Activated CD8-positive, alpha-beta memory T cell treated with anti-CD3 and anti-CD28 coated beads for 1 hour (primary cell): ENCODE measurements around the gene CYP11A1.
"Not testable (repeated sequence)": the region's sequence is repeated elsewhere in the genome, so short reads cannot be mapped to it uniquely, and the experiment has no call there.

ENCODE experiments used
- DNase-seq, 2 donors: peaks; one replicate each; pipeline ENCODE4 v3.0.0-alpha.2; 2020; ENCODE audit warnings: low read depth in 1 of 2; ENCODE audit errors: extremely low read depth in 1 of 2

Gene CYP11A1

DNA sequence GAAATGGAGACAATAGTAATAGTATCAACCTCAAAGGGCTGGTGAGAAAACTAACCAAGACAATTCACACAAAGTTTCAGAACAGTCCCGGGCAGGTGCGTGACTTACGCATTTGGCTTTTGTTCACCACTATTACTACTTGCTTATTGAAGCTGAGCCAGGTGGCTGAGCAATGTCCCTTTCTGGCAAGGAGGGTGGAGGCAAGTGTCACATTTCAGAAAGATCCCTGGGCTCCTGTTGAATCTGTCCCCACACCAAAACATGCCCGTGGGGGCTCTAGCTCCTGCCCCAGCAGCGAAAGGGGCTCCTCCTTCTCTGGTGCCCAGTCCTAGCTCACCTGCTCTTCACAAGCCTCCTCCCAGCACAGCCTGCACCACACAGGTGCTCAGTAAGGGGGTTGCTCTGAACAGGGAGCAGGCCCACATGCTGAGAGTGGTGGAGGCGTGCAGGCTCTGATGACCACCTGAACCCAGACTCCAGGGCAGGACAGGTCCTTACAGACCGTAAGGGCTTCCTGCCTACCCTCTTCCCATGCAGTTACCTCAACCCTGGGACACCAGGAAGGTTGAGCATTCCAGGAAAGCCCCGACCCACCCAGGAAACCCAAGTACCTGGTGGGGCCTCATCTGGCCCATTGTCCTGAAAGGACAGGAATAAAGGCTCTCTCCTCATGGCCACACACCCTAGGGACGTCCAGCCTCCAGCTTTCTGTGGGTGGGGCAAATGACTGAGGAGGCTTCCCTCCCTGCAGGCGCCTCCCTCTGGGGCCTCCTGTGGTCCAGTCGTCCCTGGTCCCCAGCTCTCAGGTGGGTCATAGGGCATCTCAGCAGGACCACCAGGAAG lies 33.7 kb upstream of the CYP11A1 start:
- DNase-seq = no peak

DNA sequence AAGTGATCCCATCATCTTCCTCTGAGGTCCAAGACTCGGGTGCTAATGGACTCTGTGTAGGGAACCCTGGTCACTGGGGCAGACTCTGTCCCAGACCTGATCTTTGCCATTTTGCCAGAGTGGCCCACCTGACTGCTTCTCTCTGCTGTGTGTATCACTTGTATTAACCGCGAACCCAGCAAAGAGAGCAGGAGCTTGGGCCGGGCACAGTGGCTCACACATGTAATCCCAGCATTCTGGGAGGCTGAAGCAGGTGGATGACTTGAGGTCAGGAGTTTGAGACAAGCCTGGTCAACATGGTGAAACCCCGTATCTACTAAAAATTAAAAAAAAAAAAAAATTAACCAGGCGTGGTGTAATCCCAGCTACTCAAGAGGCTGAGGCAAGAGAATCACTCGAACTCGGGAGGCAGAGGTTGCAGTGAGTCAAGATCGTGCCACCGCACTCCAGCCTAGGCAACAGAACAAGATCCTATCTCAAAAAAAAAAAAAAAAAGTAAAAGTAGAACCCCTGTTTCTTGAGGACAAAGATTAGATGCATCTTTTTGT lies 32.9 kb upstream of the CYP11A1 start:
- no peak for DNase-seq

DNA sequence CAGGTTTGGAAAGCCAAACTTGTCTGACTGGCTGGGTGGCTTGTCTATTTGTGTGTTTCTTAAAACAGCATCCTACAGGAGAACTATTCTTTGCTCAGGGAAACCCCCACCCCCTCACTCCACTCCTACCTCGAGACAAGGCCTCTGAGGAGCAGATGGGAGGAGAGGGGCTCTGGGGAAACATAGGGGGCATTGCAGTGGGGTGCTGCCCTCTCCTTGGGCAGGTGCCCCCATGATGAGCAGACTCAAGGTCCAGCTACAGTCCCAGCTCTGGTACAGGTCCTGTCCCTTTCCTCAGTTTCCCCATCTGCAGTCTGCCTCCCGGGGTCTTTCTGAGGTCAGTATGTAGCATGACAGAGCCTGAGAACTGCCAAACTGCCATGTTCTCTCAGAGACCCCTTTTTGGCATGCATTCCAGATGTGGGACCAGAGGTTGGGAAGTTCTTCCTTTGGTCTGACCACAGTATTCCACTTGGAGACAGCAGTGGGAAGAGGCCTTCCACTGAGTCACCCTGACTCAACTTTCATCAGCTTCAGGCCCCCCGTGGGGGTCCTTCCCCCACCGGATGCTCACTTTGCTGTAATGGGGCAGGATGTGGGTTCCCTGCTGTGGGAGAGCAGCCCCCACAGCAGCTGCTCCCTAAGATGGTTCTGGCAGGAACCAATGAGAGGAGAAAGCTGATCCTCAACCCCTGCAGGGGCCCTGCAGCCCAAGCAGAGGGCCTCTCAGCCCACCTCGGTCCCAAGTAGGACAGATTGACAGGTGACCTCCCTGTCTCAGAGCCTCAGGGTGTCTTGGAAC lies 32.3 kb upstream of the CYP11A1 start:
- DNase-seq = no peak

DNA sequence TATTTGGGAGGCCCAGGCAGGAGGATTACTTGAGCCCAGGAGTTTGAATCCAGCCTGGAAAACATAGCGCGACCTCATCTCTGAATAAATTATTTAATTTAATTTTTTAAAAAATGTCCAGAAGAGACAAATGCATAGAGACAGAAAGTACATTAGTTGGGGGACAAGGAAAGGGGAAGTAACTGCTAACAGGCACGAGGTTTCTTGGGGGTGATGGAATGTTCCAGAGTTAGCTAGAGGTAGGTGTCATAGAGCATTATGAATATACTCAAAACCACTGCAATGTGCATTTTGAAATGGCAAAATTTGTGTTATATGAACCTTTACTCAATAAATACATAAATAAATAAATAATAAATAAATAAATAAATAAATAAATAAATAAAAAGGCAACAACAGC lies 31.7 kb upstream of the CYP11A1 start:
- DNase-seq = no peak

DNA sequence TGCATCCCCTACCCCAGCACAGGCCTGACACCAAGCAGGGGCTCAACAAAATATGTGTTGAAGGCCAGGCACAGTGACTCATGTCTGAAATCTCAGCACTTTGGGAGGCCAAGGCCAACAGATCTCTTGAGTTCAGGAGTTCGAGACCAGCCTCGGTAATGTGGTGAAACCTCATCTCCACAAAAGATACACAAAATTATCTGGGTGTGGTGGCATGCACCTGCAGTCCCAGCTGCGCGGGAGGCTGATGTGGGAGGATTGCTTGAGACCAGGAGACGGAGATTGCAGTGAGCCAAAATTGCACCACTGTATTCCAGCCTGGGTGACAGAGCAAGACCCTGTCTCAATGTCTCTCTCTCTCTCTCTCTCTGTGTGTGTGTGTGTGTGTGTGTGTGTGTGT lies 30.7 kb upstream of the CYP11A1 start:
- DNase-seq = no peak

DNA sequence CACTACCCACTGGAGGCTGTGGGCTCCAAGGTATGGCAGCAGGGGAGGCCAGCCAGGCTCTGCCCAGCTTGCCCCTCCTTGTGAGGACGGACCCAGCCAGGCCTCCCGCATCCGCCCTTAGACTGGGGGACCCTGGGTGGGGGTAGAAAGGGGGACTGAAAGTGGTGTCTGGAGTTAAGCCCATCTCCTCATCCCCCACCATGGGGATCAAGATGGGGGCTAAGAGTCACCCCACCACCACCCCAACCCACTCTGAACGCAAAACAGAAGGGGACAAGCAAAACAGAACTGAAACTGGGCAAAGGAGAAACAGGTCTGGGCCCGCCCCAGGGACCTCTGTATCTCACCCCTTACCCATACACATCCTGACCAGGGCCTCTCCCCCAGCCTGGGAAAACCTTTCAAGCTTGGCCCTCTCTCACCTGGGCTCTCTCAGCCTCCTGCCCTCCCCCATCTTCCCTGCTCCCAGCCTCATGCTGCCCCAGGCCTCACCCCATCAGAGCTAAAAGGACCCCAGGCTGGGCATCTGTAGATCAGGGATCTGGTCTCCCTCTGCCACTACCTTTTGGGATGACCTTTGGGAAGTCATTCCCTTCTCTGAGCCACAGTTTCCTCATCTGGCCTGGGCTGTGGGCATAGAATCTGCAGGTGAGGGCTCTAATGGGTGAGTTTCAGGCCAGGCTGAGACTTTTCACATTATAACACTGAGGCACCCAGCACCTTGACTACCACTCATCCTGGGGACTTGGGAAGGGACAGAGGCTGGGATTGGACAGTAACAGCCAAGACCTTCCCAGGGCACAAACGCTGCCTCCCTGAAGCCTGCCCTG lies 30.0 kb upstream of the CYP11A1 start:
- DNase-seq = no peak

DNA sequence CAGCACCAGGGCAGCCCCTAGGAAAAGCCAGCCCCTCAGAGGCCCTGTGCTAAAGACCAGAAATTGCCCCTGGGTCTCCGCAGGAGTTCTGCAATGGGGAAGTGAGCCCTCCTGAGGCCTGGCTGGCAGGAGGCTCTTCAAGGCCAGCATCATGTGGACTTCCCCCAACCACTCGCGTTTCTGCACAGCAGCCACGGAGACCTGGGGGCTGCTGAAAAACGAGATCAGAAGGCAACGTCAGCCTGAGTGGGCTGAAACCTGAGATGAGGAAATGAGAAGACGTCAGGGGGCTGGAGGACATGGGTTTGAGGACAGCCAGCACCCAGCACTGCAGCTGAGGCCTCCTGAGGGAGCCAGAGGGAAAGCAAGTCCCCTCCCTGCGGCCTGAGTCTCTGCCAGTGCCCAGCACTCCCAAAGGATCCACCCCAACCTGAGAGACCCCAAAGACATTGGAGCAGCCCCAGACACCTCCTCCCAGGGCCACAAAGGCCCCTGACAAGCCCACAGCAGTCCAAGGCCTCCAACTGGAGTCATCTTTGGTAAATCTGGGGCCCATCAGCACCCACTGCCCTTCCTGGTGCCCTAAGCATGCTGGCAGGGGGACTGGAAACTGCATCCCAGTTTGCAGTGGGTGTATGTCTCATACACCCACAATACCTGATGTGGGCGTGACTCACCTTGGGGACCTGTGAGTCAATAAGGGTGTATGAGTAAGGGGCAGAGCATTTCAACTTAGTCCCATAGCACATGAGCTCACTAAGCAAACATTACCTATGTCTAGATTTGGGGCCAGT lies 29.2 kb upstream of the CYP11A1 start:
- no peak for DNase-seq

DNA sequence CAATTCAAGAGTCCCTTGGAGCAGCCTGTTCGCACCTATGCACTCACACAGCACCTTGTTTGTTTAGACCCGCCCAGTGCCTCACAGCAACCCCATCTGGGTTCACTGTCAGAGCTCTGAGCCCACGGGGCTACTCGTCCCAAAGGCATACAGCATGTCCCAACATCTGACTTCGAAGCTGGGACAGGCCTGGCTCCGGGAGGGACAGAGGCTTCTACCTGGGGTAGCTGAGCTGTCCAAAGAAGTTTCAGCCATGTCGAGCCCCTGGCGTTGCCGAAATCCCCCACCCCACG lies 28.6 kb upstream of the CYP11A1 start:
- no peak for DNase-seq

DNA sequence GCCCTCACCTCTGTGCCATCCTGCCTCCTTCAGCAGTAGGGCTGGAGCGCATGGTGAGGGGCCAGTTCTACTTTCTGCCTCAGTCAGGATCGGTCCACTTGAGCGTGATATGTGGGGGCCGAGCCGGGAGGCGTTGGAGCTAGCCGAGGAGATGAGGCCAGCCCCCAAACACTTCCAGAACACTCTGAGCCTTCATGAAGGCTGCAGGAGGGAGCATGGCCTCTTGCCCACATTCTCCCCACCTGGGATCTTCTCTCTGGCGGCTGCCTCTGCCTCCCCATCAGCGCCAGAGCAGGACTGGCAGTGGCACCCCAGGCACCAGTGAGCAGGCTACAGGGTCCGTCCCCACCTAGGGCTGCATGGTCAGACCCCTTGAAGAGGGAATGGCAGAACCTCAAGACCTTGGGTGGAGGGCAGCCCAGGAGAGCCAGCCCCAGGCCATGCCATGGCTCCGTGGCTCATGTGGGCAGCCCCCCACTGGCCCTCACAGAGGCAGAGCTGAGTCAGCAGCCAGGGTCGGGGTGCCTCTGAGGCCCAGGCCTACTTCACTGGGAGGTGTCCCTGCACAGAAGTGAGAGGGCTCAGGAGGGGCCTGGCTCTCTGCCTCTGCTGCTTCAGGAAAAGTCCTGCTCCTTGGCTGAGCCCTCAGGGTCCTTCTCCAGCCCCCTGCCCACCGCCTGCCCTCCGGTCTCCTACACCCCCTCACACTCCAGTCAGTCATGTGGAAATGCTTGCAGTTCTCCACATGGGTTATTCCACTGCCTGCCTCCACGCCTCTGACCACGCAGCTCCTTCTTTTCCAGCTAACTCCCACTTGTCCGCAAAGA lies 28.1 kb upstream of the CYP11A1 start:
- DNase-seq = no peak

DNA sequence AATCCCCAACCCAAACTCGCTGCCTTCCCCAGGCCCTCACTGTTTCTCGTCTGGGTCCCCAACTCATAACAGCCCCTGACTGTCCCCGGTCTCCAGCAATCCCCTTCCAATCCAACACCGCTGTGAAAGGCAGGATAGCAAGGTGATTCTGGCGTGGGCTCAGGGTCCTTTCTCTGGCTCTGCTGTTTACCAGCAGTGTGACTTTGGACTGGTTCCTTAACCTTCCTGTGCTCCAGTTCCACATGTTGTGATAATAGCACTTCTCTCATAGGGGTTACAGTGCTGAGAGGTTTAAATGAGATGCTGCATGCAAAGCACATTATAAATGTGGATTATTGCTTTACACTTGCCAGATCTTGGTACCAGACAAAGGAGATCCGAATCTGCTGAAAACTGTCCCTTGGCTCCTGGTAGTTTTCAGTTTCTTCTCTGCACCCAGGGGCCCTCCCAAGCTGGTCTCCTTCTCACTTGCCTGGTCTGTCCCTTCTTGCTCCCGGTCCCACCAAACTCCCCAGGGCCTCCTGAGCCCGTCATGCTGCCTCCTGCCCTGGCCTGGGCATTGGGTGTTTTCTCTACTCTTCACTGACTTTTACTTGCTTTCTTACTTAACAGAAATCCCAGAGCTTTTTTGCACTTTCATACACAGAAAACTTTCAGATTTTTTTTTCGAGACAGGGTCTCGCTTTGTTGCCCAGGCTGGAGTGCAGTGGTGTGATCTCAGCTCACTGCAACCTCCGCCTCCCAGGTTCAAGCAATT lies 26.8 kb upstream of the CYP11A1 start:
- DNase-seq = no peak

DNA sequence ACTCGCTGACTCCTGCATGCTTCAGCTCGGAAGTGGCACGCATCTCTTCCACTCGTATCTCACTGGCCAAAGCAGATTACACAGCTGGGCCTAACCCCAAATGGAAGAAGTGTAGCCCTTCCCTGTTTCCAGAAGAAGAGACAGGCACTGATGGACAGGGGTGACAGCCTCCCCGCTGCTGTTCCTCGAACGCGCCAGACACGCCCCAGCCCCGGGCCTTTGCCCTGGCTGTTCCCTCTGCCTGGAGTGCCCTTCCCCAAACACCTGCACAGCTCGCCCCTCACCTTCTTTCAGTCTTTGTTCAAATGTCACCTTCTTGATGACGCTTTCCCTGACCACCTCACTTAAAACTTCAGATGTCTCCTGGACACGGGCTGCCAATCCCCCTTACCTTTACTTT lies 26.0 kb upstream of the CYP11A1 start:
- no peak for DNase-seq

DNA sequence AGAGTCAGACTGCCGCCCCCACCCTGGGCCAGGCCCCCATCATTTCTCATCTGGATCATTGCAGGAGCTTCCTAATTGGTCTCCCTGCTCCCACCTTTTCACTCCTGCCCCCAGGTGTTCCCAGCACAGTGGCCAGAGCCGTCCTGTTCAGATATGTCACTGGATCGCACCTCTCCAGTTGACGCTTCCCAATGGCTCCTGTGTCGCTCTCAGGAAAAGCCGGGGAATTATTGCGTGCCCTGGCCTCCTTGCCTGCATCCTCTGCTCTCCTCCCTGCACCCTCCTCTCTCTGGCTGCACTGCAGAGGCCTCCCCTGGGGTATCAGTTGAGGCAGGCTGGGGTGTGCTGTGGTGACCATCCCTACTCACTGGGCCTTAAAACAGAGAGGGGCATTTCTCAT lies 25.5 kb upstream of the CYP11A1 start:
- DNase-seq = no peak

DNA sequence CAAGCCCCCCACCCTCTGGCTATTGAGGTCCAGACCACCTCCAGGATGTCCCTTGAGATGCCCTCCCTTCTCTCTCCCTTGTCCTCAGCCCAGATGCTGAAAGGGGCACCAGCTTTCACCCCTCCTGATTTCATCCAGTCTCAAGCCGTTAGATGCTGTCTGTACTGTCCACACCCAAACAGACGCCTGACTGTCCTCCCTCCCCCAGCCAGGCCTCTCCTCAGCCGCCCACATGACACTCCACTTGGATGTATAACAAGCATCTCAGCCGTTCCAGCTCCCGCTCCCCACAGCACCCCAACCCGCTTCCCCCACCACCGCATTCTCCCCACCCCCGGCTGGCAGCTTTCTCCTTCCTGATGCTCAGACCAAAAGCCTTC lies 25.0 kb upstream of the CYP11A1 start:
- no peak for DNase-seq

DNA sequence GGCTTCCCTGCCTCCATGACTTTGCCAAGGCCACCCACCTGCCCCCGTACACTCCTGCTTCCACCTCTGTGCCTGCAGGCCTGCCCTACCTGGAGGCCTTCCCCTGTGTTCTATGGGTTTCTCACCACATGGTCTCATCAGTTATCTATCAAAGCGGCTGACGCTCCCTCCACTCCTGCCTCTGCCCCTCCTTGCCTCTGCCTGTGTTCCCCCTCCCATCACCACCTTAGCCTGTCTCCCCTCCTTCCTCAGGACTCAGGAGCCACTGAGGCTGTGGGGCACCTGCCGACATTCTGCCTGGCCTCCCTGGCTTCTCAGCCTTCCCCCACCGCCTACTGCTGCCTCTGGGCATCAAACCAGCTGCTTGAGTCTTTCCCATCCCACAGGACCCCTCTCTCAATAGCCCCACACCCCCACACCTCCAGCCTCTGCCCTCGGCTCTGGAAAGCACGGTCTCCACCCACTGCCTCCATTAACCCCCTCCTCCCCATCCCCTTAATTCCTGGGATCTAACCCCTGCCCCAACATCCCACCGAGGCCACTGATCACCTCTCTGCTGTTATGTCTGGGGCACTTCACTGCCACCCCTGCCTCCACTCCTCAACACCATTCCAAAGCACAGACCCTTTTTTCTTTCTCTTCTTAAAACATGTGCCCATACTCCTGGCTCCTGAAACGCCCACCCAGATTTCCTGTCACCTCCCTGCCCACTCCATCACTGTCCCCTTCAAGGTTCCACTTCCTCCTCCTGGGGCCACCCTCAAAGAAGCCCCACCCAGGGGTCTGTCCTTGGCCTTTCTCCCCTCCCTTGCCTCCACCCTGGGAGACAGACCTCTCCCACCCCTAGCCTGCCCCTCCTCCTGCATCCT lies 24.4 kb upstream of the CYP11A1 start:
- DNase-seq = no peak

DNA sequence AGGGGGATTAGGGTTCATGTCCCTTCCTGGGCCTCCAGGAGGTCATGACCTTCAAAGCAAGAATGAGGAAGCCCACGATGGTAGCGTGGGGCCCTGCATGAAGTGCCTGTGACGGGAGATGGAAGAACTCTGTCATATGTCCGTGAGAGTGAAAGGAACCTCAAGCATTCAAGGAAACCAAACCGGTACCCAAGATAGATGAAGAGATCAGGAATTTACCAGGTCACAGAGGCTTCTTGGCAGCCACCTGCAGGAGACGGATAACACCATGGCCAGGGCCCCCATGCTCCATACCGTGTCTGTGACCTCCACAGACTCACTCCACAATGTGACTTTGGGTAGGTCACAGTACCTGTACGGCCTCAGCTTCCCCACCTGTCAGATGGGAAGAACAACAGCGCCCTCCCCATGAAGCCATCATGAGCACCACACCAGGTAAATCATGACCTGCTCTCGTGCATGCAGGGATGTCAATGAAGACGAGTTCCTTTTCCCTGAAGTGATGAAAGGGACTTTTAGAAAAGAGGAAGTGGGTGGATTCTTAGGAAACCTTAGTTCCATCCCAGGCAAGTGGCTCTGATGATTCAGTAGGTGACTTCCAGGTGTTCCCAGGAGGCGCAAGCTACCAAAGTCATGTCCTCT lies 23.3 kb upstream of the CYP11A1 start:
- no peak for DNase-seq

DNA sequence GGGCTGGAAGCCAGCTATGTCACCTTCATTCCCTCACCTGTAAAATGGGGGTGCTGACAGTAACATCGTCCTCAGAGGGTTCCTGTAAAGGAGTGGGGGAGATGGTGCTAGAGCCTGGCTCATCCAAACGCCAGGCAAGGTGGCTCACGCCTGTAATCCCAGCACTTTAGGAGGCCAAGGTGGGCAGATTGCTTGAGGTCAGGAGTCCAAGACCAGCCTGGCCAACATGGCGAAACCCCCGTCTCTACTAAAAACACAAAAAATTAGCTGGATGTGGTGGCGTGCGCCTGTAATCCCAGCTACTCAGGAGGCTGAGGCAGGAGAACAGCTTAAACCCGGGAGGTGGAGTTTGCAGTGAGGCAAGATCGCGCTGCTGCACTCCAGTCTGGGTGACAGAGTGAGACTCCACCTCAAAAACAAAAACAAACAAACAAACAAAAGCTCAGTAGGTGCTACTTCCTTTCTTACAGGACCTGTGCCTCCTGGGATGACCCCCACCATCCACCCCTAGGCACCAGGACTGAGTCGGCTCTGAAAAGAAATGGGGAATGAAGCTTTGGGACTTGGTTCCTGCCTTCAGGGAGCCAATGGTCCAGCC lies 22.7 kb upstream of the CYP11A1 start:
- not testable (repeated sequence) for DNase-seq
